HG02678 (cell line): ENCODE data around the gene ANK3.

ENCODE experiments used
- ATAC-seq: cut with Tn5 transposase; IDR thresholded peaks from one replicate; pipeline ENCODE4 v1.9.1; 2021; ENCODE audit warnings: mild to moderate bottlenecking, moderate library complexity; ENCODE audit not compliant: unreplicated experiment

ANK3 gene

GRCh38 chr10:60003651-60004523, 385.8 kb downstream of the ANK3 start:
- ATAC-seq, result no peak

DNA sequence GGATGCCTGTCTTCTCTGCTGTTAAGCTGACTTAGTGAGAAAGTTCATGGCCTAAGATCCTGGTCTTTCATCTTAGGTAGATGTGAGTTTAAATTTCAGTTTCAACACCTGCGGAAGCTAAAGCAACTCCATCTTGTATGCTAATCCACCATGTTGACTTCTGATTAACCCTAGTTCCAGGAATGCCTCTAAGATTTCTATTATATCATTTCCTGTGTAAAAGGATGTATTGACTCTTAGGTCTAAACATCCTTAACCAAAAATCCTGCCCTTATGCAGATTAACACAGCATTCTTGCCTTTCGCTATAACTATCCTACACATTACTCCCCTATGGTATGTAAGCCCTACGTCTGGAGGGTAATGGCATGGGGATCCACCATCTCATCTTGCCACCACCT, 388.9 kb downstream of the ANK3 start:
- ATAC-seq, result no peak

- ATAC-seq, result no peak
These were observed 391.7 kb downstream of the ANK3 start for GRCh38 chr10:59997827-59998525.

GRCh38 chr10:59995862-59996261, 393.8 kb downstream of the ANK3 start:
- no peak for ATAC-seq

DNA sequence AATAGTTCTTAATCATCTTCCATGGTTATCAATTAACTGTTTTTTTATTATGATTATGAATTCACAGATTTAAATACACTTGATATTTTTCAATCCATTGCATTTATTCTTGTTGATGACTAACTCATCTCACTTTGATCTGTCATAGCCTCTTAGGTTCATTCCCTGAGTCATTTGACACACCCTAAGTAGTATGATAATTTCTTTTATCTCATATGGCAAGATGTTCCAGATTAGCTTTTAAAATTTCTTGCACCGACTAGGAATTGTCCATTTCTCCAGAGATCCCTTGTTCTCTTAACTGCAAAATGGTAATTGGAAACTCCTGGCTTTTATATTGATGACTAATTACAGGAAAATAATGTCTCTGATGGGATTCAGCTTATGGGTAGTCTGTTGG, 395.7 kb downstream of the ANK3 start:
- no peak for ATAC-seq

GRCh38 chr10:59991661-59992060, 398.0 kb downstream of the ANK3 start:
- no peak for ATAC-seq

DNA sequence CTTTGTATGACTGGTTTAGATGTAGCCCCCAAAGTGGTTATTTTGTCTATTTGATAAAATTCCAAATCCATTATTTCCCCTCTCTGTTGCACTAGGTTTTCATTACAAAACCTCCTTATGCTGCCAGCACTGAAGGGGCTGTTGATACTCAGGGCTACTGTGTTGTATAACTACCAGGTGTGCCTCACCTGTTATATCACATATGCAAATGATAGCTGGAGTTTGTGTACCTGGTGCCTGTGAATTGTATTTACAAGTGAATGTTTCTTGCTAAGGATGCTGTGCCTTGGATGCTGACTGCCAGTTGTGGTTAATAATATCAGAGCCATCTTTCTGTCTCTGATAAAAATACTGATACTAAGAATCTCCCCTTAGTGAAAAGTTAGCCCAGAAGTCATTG, 398.6 kb downstream of the ANK3 start:
- no peak for ATAC-seq

DNA sequence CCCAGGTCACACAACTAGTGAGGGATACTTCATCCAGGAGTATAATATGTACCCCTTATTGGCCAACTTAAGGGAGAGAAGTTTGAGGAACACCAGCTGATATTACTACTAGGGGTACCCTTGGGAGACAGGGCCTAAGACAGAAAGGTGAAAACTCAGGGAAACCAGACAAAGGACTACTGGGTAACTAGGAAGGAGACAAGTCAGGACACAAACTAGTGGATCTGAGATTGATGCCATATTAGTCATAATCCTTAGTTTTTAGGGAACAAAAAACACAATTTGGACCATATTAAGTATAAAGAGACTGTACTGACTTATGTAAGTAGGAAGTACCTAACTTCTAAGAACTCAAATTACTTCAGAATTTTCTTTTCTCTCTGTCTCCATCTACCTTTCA, 404.0 kb downstream of the ANK3 start:
- no peak for ATAC-seq

- no peak for ATAC-seq
These were observed 405.3 kb downstream of the ANK3 start for GRCh38 chr10:59984415-59984814.

GRCh38 chr10:59980356-59980755, 409.3 kb downstream of the ANK3 start:
- ATAC-seq, result no peak

GRCh38 chr10:59977486-59977885, 412.2 kb downstream of the ANK3 start:
- ATAC-seq, result no peak

DNA sequence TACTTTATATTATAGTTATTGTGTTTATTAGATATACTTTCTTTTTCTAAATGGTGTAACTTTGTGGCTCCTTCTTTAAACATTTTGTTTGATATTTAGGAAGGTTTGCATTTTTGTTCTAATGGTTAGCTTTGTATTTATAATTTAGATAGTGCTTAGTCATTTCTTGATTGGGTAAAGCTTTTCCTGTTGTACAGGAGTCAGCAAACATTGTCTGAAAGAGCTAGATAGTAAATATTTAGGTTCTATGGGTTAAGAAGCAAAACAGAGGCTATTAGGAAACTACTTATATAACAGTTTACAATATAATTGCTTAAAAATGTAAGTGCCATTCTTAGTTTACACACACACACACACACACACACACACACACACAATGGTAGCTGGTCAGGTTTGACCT, 412.8 kb downstream of the ANK3 start:
- no peak for ATAC-seq
